ENCODE results near the gene BIRC6. TPM values are rescaled to one million over a fixed set of nuclear protein-coding genes. Genes with fewer than 3 reads are reported as not detected.
"Not testable (repeated sequence)": the region's sequence is repeated elsewhere in the genome, so short reads cannot be mapped to it uniquely, and the experiment has no call there.

BIRC6 gene
- total RNA-seq, 1 donor from 2014 or later = 113 TPM

DNA sequence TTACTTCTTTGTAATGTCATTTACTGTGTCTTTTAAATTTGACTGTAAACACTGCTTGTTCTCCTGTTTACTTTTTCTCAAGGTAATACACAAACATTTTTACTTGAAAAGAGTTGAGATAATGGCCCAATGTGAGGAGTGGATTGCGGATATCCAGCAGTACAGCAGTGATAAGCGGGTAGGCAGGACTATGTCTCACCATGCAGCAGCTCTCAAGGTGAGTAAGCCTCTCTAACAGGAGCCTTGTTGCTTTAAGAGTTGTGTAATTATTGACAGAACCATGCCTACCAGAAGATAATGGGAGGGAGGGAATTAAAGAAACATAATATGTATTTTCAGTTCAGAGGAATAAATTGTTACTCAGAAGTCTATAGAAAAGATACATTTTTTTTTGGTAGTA, 254.5 kb downstream of the BIRC6 start:
- no peak for DNase-seq (ENCODE audit: extremely low read depth, low read depth, low spot score)

DNA sequence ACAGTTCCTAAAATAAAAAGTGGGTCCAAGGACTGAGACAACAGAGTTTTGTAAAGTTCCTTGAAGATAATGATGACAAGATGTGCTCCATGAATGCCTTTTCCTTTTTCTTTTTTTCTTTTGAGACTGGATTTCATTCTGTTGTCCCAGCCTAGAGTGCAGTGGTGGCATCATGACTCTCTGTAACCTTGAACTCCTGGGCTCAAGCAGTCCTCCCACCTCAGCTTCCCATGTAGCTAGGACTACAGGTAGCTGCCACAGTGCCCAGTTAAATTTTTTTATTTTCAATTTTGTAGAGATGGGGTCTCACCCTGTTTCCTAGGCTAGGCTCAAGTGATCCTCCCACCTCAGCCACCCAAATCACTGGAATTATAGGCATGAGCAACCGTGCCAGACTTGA, 254.9 kb downstream of the BIRC6 start:
- DNase-seq (ENCODE audit: extremely low read depth, low read depth, low spot score) = no peak

DNA sequence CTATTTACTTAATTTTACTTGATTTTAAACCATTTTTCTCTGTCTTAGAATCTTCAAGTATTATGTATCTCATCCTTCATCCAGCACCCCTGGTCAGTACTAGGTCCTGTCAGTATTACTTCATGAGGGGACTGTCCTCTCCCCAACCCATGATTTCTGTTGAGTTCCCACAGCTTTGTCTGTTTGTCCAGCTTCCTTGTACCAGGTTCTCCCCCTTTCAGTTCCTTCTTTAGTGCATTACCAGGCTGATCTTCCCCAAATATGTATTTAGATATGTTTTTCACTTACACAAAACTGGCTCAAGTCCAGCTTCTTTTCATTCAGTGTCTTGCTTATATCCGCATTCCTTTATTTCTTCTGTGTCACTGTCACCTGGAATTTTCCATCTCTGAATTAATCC, 257.3 kb downstream of the BIRC6 start:
- no peak for DNase-seq (ENCODE audit: extremely low read depth, low read depth, low spot score)

DNA sequence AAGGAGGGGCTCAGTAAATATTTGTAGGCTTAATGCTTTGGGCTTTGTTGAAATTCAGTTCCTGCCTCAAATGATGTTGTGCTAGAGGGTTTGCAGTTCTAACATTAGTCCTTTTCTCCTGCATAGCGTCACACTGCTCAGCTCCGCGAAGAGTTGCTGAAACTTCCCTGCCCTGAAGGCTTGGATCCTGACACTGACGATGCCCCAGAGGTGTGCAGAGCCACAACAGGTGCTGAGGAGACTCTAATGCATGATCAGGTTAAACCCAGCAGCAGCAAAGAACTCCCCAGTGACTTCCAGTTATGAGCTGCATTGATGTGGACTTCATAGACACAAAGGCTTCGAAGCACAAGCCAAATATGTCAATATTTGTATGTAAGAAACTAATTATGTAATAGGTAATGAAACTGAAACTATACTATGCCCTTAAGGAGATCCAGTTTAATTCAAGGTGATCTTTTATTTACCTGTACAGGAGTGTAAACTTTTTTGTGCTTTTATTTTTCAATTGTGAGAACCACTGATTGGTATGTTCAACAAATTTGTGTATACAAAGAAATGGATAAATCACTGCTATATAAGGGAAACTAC, 260.9 kb downstream of the BIRC6 start:
- DNase-seq (ENCODE audit: extremely low read depth, low read depth, low spot score) = no peak

DNA sequence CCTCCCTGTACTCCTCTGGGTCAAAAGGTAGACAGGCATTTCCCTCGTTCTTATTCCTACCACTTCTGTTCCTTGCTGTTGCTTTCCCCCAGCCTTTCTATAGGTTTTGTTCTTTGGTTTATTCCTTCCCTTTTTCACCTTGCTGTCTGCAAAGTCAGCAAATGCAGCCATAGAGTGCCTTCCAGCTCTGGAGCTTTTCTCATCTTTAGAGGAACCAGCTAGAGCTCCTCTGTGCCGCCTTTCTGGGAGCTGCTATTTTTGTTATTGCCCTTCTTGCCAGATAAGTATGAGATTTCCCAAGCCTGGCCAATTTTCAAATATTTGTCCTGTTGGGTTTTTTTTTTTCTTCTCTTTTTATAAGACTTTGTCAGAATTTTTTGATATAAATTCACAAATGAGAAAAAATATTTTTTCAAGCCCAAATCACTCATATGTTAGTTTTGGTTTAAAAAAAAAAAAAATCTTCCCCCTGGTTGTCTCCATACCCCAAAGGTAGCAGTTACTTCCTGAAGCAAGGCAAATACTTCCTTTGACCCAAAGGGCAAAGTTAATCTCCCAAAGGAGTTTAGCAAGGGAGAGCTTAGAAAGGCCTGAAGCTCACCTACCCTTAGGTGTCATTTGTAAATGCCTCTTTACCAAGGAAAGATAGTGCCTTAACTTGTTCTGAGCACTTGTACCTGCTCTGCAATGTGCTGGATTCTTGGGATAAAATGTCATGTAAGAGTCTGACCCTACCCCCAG, 265.9 kb downstream of the BIRC6 start:
- no peak for DNase-seq (ENCODE audit: extremely low read depth, low read depth, low spot score)

DNA sequence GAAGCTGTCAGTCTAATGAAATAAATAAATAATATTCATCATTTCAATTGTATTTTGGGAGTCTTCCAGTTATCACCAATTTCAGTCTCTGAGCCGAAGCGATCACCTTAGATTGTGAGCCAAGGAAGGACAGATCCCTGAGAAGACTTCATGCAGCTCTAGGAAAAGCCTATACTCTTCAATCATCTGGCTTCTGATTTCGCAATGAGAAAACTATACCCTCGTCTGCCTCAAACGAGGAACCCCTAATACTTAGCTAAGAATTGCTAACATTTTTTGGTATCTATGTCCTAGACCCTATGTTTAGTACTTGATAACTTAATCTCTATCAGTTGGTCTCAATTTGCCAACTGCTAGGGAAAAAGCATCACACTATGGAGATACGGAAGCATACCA, 266.5 kb downstream of the BIRC6 start:
- no peak for DNase-seq (ENCODE audit: extremely low read depth, low read depth, low spot score)

DNA sequence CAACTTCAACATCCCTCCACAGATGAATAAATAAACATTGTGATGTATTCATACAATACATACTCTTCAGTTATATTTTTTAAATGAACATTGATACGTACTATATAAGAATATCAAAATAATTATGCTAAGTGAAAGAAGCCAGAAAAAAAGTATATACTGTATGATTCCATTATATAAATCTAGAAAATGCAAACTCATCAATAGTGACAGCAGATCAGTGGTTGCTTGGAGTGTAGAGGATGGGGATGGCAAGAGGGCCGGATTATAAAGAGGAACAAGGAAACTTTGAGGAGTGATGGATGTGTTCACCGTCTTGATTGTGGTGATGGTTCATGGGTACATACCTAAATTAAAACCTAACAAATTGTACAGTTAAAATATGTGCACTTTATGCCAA, 268.0 kb downstream of the BIRC6 start:
- no peak for DNase-seq (ENCODE audit: extremely low read depth, low read depth, low spot score)

DNA sequence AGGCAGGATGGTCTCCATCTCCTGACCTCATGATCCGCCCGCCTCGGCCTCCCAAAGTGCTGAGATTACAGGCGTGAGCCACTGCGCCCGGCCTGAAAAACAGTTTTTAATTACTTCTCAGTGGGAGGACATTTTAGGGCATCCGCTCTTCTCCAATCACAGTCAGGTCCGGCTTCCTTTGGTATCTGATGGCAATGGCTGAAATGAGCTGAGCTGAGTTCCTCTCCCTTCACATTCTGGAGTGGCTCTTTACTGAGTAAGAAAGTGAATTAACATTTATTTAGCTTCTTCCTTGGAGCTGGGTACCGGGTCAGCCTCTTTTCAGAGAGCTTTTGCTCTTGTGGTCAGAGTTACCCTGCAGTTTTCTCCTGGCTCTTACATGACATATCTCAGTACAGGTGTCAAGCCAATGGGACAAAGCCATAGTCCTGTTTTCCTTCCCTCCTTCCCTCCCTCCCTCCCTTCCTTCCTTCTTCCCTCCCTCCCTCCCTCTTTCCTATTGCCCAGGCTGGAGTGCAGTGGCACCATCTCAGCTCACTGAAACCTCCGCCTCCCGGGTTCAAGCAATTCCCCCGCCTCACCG, 269.9 kb downstream of the BIRC6 start:
- DNase-seq (ENCODE audit: extremely low read depth, low read depth, low spot score) = no peak

DNA sequence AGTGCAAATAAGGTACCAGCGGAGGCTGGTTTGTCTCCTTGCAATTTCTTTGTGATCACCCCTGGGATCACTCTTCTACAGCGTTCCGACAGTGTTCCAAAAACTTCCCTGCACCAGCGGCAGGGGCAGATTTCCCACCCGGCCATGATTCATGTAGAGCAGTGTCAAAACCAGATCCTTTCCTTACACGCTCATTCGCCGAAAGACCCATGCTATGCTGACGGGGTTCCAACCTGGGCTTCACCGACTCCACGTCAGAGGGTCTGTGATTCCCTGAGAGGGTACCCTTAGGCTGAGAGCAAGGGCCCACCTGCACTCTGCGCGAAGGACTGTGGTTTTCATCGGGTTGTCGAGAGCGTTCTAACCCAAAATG, 270.6 kb downstream of the BIRC6 start:
- no peak for DNase-seq (ENCODE audit: extremely low read depth, low read depth, low spot score)

DNA sequence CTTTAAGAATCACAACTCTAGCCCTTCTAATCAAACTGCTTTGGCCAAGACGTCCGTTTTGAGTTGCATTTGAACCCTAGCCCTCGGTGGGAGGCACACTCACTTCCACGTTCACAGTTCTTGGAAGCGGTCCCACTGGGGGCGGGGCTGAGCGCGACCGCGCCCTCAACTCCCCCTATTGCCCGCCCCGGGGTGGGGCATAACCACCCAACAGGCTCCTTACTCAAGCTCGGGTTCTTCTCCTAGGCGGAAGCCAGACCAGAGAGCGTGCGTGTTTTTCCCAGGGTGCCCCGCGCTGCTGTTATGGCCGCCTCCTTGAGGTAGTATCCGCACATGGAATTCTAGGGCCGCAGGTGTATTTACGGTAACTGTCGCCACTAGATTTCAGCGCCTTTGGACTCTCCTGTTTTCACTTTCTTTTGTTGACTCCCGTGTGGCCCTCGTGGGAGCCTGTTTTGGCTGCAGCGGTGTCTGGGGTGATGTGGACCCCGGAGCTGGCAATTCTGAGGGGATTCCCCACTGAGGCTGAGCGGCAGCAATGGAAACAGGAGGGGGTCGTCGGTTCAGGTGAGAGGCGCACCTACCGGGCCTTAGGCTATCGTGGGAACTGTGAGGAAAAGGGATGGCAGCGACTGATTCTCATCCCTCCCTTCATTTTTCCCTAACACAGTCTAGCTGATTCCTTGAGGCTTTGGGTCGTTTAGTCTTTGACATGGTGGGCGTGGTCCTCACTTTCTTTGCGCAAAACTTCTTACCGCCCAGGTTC, 271.2 kb downstream of the BIRC6 start, which contains the start of gene TTC27:
TSS of gene TTC27 (plus strand) at position 237 of the 766 bp plus-strand sequence. CDS start at position 480, 243 bp downstream.
- DNase-seq (ENCODE audit: extremely low read depth, low read depth, low spot score) = peak; percentile 67

DNA sequence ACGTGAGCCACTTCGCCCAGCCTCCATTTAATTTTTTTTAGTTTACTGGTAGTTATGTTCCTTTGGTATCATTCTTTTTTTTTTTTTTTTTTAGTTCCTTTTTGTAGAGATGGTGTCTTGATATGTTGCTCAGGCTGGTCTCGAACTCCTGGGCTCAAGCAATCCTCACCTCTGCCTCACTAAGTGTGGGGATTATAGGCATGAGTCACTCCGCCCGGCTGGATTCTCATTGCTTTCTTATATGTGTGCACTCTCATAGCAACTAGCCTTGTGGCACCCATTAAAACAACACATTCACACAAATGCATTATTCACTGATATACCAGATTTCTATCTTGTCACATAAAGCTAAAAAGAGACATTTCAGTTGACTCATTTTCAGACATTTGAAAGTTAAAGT, 275.3 kb downstream of the BIRC6 start:
- no peak for DNase-seq (ENCODE audit: extremely low read depth, low read depth, low spot score)

DNA sequence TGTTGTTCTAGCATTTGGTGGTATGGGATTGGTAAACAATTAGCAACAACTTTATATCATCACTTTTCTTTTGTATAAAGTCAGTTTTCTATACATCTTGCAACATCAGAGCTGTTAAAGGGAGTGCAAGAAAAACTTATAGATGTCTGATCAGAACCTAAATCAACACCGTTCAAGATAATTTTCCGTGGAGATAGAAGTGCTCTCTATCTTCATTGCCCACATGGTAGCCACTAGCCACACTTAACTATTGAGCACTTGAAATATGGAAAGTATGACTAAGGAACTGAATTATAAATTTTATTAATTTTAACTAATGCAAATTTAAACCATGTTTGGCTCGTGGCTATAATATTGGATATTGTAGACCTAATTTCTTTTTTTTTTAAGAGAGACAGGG, 276.2 kb downstream of the BIRC6 start:
- DNase-seq (ENCODE audit: extremely low read depth, low read depth, low spot score) = no peak

DNA sequence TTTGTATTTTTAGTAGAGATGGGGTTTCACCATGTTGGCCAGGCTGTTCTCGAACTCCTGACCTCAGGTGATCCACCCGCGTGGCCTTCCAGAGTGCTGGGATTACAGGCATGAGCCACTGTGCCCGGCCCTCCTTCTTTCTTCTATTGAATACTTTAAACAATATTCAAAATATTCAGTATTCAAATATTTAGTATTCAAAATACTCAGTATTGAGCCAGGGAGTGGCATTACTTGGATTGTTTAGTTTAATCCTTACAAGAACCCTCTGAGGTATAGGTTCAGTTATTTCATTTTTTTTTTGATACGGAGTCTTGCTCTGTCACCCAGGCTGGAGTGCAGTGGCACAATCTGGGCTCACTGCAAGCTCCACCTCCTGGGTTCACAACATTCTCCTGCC, 281.7 kb downstream of the BIRC6 start:
- not testable (repeated sequence) for DNase-seq (ENCODE audit: extremely low read depth, low read depth, low spot score)

DNA sequence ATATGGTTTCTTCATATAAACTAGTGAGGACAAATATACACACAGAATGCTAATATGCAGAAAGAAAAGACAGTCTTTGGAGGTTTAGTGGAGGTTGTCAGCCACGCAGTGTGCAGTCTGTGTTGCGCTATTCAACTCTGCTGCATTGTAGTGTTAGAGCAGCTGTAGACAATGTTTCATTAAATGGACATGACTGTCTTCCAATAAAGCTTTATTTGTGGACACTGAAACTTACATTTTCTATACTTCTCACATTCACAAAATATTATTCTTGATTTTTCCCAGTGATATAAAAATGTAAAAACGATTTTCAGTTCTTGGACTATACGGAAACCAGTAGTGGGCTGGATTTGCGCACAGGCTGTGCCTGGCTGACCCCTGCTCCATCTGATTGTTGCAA, 284.4 kb downstream of the BIRC6 start:
- DNase-seq (ENCODE audit: extremely low read depth, low read depth, low spot score) = no peak

DNA sequence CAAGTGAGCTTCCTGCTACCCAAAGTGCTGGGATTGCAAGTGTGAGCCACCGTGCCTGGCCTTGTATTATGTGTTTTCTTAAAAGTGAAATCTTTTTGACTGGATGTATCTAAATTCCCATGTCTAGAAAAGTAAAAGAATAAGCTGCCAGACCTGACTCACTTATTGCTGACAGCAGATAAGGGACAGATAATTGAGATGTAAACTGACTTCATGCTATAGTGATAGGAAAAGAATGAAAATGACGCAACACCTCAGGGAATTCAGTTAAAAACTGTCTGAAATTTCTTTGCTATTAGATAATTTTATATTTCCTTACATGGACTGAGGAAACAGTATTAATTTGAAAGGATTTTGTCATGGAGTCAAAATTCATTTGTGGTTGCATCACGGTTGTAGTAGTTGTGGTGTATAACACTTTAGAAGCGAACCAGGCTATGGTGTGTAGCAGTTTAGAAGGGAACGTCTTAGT, 290.4 kb downstream of the BIRC6 start:
- no peak for DNase-seq (ENCODE audit: extremely low read depth, low read depth, low spot score)

DNA sequence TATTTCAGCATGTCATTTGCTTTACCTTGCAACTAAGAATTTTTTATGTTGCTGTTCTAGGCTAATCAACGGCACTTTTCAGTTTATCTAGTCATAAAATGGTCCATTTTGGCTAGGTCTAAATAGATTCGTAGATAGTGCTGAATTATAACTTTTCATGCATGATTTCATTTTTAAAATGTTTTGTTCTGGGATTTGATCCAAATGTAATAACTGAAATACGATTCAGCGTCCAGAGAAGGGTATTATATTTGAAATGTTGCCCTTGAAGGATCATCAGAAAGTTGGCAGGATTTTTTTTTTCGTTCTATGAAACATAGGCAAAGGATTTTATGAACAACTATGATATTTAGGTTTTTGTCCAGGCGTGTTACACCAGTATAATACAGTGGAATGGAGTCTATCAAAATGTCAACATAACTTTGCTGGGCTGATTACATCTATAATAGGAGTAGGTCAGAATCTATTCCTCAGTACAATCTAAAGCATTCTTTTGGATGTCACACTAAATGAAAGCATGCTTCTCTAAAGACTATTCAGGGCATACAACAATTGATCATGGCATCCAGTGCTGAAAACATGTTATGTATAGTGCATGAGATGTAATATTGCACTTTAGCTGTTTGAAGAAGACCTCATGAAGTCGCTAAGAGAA, 295.9 kb downstream of the BIRC6 start:
- DNase-seq (ENCODE audit: extremely low read depth, low read depth, low spot score) = no peak

DNA sequence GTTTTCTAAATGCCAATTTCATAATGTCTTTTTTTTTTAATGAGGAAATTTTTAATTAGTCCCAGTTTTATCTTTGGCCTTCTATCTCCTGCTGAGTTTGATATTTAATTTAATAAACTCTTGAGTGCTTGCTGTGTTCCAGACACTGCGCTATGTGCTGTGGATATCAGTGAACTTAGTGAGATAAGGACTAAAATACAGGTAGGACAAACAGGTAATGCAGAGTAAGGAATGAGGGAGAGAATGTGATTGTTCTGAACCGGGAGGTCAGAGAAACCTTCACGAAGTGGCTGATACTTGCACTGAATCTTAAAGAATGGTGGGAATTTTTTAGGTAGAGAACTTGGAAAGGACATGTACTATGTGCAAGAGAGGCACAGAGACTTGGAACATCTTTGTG, 299.2 kb downstream of the BIRC6 start:
- DNase-seq (ENCODE audit: extremely low read depth, low read depth, low spot score) = no peak

DNA sequence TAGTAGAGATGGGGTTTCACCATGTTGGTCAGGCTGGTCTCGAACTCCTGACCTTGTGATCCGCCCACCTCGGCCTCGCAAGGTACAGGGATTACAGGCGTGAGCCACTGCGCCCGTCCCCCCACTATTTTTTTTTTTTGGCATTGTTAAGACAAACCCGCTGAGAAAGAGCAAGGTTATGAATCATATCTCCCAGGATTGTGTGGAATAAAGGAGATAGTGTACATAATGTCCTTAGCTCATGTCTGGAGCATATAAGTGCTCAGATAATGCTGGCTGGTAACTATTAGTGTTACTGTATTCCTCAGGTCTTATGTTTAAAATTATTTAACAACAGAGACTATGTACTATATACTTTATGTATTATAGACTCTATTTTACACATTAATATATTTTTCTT, 307.0 kb downstream of the BIRC6 start:
- DNase-seq (ENCODE audit: extremely low read depth, low read depth, low spot score) = no peak

DNA sequence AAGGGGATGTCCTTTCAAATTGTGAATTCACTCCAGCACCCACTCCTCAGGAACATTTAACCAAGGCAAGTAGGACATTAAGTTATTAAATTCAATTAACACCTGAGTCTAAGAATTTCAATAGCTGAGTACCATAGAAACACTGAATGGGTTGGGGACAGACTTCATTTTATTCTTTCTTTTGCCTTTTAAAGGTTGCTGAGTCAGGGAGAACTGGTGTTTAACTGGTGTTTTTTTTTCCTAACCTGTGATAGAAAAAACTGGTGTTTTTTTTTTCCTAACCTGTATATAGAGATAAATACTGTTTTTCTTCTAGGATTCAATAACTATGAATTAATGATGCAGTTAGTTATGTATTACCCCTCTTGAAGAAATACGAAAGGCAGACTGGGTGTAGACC, 309.9 kb downstream of the BIRC6 start:
- DNase-seq (ENCODE audit: extremely low read depth, low read depth, low spot score) = no peak

DNA sequence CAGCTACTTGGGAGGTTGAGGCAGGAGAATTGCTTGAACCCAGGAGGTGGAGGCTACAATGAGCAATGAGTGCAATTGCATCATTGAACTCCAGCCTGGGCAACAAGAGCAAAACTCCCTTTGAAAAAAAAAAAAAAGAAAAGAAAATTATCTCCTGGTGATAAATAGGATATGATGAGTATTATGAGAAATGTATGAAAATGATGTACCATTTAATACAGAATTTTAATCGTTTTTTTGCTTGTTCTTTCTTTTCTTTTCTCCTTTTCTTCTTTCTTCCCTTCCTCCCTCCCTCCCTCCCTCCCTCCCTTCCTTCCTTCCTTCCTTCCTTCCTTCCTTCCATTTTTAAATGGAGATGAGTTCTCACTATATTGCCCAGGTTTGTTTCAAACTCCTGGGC, 311.4 kb downstream of the BIRC6 start:
- no peak for DNase-seq (ENCODE audit: extremely low read depth, low read depth, low spot score)

Measured in glomerular endothelial cell (primary cell).